GM19397 (cell line): ENCODE measurements around the gene ANXA4.
"Not testable (repeated sequence)": the region's sequence is repeated elsewhere in the genome, so short reads cannot be mapped to it uniquely, and the experiment has no call there.

Source experiments
- ATAC-seq: cut with Tn5 transposase; IDR thresholded peaks from one replicate; pipeline ENCODE4 v1.9.1; 2021; ENCODE audit warnings: mild to moderate bottlenecking, moderate library complexity; ENCODE audit not compliant: unreplicated experiment

ANXA4 gene

GRCh38 chr2:69750246-69750645 is 8.3 kb downstream of the ANXA4 start:
- ATAC-seq, result no peak

GRCh38 chr2:69753659-69754363 is 11.9 kb downstream of the ANXA4 start:
- no peak for ATAC-seq

GRCh38 chr2:69754633-69755032 is 12.7 kb downstream of the ANXA4 start:
- no peak for ATAC-seq

GRCh38 chr2:69755862-69756467 is 14.0 kb downstream of the ANXA4 start:
- peak; percentile 55 for ATAC-seq

GRCh38 chr2:69762025-69762424 is 20.1 kb downstream of the ANXA4 start:
- no peak for ATAC-seq

- no peak for ATAC-seq
These were observed 20.9 kb downstream of the ANXA4 start for GRCh38 chr2:69762513-69763494.

GRCh38 chr2:69763831-69764230 is 21.9 kb downstream of the ANXA4 start:
- not testable (repeated sequence) for ATAC-seq

- ATAC-seq, result no peak
These were observed 22.6 kb downstream of the ANXA4 start for GRCh38 chr2:69764286-69765095.

- no peak for ATAC-seq
These were observed 23.1 kb downstream of the ANXA4 start for GRCh38 chr2:69765096-69765380.

GRCh38 chr2:69766014-69766413 is 24.1 kb downstream of the ANXA4 start:
- ATAC-seq, result no peak

GRCh38 chr2:69767034-69767433 is 25.1 kb downstream of the ANXA4 start:
- ATAC-seq, result no peak

- ATAC-seq, result no peak
These were observed 26.3 kb downstream of the ANXA4 start for GRCh38 chr2:69768235-69768634.

GRCh38 chr2:69768789-69769188 is 26.9 kb downstream of the ANXA4 start:
- ATAC-seq, result no peak

- ATAC-seq, result no peak
These were observed 27.3 kb downstream of the ANXA4 start for GRCh38 chr2:69769272-69769671.

GRCh38 chr2:69770193-69770702 is 28.3 kb downstream of the ANXA4 start:
- ATAC-seq, result no peak

GRCh38 chr2:69770747-69771146 is 28.8 kb downstream of the ANXA4 start:
- no peak for ATAC-seq

GRCh38 chr2:69771461-69771860 is 29.5 kb downstream of the ANXA4 start:
- no peak for ATAC-seq

GRCh38 chr2:69773206-69773605 is 31.3 kb downstream of the ANXA4 start:
- no peak for ATAC-seq

- ATAC-seq, result not testable (repeated sequence)
These were observed 32.5 kb downstream of the ANXA4 start for GRCh38 chr2:69774258-69774983.
